CD4-positive, alpha-beta T cell treated with Interleukin-12 subunit alpha and Interleukin-12 subunit beta, for 1 hour (primary cell): ENCODE measurements around the gene PATJ.
"Not testable (repeated sequence)": the region's sequence is repeated elsewhere in the genome, so short reads cannot be mapped to it uniquely, and the experiment has no call there.

ENCODE experiments used
- DNase-seq: peaks from one replicate; pipeline ENCODE4 v3.0.0-alpha.2; 2020

PATJ gene

DNA sequence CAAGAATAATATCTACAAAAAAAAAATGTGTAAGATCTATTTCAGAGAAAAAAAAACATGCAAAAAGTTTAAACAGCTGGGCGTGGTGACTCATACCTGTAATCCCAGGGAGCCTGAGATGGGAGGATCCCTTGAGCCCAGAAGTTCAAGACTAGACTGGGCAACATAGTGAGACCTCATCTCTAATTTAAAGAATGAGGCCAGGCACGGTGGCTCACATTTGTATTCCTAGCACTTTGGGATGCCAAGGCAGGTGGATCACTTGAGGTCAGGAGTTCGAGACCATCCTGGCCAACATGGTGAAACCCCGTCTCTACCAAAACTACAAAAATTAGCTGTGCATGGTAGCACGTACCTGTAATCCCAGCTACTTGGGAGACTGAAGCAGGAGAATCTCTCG is 443.0 kb downstream of the PATJ start:
- DNase-seq = not testable (repeated sequence)

DNA sequence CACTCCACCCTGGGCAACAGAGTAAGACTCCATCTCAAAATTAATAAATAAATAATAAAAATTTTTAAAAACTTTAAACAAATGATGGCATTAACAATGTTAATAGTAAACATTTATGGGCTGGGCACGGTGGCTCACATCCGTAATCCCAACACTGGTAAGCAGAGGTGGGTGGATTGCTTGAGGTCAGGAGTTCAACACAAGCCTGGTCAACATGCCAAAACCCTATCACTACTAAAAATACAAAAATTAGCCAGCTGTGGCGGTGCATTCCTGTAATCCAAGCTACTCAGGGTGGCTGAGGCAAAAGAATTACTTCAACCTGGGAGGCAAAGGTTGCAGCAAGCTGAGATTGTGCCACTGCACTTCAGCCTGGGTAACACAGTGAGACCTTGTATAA is 443.4 kb downstream of the PATJ start:
- DNase-seq = no peak

DNA sequence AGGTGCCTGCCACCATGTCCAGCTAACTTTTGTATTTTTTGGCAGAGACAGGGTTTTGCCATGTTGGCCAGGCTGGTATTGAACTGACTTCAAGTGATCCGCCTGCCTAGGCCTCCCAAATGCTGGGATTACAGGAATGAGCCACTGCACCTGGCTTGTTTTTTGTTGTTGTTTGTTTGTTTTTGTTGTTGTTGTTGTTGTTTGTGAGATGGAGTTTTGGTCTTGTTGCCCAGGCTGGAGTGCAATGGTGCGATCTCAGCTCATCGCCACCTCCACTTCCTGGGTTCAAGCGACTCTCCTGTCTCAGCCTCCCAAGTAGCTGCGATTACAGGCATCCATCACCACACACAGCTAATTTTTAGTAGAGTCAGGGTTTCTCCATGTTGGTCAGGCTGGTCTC is 445.3 kb downstream of the PATJ start:
- DNase-seq = no peak

DNA sequence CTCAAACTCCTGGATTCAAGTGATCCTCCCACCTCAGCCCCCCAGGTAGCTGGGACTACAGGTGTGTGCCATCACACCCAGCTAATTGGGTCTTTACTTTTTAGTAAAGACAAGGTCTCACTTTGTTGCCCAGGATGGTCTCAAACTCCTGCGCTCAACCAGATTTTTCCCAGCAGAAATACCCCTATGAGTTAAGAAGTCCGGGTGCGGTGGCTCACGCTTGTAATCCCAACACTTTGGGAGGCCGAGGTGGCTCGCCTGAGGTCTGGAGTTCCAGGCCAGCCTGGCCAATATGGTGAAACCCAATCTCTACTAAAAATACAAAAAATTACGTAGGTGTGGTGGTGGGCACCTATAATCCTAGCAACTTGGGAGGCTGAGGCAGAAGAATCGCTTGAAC is 445.8 kb downstream of the PATJ start:
- no peak for DNase-seq

DNA sequence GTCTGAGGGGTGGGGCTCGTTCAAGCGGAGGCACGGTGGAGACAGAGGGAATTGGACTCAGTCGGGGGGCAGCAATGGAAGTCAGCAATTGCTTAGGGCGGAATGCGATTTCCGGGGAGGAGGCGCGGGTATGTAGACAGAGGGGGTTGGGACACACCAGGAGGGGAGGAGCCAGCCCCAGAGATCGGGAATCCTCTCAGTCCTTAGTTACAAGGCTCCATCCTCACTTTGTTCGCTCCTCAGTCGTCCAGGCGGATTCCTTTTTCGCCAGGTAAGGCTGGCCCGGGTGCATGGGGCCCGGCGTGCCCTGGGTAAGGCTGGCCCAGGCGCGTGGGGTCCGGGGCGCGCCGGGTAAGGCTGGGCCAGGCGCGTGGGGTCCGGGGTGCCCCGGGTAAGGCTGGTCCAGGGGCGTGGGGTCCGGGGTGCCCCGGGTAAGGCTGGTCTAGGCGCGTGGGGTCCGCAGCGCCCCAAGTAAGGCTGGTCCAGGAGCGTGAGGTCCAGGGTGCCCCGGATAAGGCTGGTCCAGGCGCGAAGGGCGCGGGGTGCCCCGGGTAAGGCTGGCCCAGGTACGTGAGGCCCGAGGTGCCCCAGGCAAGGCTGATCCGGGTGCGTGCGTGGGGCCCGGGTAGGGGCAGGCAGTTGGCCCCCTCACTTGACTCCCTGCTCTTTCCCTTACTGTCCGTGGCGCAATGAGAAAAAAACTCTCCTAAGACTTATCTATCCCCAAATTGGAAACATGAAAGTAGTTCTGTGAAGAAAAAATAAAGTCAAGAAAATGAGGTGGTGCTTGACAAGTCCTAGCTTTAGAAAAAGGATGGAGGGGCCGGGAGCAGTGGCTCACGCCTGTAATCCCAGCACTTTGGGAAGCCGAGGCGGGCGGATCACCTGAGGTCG is 452.6 kb downstream of the PATJ start, which contains the start of gene L1TD1:
TSS of gene L1TD1 (plus strand) at position 199 of the 894 bp plus-strand sequence. CDS start 11,780 bp downstream, outside the sequence.
- DNase-seq = no peak

DNA sequence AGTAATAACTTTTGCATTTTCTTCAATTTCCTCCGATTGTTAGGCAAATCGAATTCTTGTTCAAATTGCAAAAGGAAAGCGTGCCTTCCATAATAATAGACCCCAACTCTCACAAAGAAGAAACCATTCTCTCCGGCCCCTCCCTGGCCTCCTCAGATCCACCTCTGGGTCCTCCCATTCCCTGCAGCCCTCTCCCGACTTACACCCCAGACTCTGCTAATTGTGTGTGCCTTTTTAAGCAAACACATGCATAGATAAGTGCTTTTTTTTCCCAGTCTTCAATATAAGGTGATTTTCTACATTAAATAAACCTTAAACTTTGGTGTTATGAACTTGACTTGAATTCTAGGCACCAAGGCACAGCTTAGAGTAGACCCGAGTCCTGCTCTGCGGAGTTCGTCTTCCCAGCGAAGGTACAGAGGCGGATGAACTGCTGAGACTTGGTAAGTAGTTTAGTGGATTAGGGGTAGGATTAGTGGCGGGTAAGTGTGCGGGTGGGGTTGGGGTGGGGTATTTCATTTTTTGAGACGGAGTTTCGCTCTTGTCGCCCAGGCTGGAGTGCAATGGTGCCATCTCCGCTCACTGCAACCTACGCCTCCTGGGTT is 453.9 kb downstream of the PATJ start:
- no peak for DNase-seq

DNA sequence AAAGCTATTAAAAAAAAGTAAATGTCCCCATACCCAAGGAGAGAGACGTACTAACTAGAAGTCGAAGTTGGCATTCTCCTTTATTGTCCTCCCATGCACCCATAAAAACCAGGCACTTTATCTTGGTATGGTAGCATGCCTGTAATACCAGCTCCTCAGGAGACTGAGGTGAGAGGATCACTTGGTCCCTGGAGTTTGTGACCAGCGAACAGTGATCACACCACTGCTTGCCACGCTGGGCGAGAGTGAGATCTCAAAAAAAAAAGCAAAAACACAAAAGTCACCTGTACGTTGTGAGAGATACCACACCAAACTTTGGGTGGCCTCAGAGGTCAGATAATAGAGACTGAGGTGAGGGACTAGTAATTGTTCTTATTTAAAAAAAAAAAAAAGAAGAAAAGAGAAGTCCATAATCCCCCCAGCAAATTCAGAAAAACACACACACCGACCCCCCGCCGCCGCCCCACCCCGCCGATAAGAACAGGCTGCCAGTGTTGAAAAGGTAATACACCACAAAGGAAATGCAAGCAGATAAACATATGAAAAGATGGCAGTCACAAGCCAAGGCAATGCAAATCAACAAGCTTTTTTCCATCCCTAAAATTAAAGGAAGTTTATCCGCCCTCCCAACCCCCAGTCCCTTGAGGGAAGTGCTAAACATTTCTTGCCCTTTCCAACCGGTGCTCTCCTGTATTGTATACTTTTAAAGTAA is 455.9 kb downstream of the PATJ start:
- DNase-seq = no peak

DNA sequence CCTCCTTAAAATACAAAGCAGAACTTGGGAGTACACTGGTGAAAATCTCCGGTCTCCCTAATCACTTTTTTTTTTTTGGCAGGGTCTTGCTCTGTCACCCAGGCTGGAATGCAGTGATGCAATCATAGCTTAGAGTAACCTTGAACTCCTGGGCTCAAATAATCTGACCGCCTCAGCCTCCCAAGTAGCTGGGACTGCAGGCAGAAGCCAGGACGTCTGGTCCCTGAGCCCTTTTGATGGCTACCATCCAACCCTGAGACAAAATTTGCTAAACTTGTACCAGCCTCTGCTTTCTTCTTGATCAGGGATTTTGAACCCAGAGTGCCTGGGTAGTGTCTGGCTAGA is 456.5 kb downstream of the PATJ start:
- DNase-seq = no peak

DNA sequence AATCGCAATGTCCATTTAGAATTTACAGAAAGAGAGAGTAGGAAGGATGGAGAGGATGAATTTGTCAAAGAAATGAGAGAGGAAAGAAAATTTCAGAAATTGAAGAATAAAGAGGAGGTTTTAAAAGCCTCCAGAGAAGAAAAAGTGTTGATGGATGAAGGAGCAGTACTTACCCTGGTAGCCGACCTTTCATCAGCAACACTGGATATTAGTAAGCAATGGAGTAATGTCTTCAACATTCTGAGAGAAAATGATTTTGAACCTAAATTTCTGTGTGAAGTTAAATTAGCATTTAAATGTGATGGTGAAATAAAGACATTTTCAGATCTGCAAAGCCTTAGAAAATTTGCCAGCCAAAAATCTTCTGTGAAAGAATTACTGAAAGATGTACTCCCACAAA is 464.9 kb downstream of the PATJ start:
- no peak for DNase-seq

DNA sequence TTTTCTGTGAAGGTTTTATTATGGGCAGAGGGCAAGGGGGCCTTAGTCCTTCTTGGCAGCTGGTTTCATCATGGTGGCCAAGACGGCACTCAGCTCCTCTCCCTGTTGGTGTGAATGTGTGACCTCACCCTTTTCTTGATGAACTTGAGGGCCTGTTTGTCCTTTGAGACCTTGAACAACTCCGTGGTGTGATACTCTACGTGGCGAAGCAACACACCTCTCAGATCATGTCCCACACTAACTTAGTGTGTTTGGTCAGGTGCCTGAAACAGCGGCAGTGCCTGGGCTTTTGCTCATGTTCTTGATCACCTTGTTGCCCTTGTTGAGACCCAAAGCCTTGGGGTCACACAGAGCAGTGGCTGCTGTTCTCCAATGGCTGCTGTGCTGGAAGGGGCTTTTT is 465.8 kb downstream of the PATJ start:
- DNase-seq = no peak

DNA sequence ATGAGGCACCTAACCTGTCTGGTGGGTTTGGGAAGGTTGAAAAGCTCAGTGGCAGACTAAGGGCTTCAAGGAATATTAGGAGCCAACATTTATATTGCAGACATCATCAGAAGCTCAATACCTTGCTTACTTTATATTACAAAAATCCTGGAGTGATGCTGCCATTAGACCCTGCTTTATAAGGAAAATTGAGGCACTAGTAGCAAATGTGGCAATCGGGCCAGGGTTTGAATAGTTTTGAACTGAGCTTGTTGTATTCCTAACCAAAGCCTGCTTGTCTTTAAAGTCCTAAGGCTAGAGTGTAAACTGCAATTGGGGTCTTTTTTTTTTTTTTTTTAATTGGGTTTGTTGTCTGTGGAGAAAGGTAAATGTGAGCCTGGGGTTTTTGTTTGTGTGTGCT is 466.7 kb downstream of the PATJ start:
- DNase-seq = no peak

DNA sequence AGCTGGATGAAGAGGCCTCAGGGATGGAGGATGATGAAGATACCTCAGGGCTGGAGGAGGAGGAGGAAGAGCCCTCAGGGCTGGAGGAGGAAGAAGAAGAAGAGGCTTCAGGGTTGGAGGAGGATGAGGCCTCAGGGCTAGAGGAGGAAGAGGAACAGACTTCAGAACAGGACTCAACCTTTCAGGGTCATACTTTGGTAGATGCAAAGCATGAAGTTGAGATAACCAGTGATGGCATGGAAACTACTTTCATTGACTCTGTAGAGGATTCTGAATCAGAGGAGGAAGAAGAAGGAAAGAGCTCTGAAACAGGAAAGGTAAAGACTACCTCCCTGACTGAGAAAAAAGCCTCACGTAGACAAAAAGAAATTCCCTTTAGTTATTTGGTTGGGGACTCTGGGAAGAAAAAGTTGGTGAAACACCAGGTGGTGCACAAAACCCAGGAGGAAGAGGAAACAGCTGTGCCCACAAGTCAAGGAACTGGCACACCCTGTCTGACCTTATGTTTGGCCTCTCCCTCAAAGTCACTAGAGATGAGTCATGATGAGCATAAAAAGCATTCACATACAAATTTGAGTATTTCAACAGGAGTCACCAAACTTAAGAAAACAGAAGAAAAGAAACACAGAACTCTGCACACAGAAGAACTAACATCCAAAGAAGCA is 467.8 kb downstream of the PATJ start:
- DNase-seq = no peak

DNA sequence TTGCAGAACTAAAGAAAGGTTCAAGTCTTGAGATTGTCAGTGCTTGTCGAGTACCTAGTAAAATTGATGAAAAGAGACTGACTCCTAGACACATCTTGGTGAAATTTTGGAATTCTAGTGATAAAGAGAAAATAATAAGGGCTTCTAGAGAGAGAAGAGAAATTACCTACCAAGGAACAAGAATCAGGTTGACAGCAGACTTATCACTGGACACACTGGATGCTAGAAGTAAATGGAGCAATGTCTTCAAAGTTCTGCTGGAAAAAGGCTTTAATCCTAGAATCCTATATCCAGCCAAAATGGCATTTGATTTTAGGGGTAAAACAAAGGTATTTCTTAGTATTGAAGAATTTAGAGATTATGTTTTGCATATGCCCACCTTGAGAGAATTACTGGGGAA is 468.7 kb downstream of the PATJ start:
- no peak for DNase-seq

DNA sequence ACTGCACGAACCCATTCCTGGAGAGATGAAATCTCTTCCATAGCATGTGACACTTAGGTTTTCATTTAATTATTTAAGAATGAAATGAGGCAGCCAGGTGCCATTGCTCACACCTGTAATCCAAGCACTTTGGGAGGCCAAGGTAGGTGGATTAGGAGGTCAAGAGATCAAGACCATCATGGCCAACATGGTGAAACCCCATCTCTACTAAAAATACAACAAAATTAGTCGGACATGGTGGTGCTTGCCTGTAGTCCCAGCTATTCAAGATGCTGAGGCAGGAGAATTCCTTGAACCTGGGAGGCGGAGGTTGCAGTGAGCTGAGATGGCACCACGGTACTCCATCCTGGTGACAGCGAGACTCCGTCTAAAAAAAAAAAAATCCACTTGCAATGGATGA is 470.1 kb downstream of the PATJ start:
- no peak for DNase-seq

DNA sequence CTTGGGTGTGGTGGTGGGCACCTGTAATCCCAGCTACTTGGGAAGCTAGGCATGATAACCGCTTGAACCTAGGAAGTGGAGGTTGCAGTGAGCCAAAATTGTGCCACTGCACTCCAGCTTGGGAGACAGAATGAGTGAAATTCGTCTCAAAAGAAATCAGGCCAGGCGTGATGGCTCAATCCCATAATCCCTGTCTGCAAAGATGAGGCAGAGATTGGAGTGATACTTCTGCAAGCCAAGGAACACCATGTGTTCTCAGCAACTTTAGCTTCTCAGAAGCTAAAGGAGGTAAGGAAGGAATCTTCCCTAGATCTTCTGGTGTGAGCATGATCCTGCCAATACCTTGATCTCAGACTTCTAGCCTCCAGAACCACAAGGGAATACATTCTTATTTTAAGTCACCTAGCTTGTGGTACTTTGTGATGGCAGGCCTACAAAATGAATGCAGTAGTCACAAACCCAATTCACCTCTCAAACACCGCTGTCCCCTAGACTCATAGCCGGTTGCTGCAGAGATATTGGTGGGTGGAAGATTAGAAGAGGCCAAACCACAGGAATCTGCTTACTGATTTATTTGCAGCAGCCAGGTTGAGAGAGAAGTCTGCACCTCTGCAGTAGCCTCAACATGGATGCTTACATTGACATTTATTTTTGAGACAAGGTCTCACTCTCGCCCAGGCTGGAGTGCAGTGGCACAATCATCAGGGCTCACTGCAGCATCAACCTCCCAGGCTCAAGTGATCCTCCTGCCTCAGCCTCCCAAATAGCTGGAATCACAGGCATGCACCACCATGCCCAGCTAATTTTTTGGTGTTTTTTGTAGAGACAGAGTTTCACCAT is 471.0 kb downstream of the PATJ start:
- DNase-seq = no peak

DNA sequence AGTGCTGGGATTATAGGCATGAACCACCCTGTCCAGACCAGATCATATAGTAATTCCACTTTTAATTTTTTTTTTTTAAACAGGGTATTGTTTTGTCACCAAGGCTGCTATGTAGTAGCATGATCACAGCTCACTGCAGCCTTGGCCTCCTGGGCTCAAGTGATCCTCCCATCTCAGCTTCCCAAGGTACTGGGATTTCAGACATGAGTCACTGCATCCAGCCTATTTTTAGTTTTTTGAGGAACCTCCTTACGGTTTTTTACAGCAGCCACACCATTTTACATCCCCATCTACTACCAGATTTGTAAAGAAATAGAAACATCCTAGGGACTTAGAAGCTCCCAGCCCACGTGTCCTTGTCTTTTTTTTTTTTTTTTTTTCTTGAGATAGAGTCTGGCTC is 476.3 kb downstream of the PATJ start:
- DNase-seq = no peak

DNA sequence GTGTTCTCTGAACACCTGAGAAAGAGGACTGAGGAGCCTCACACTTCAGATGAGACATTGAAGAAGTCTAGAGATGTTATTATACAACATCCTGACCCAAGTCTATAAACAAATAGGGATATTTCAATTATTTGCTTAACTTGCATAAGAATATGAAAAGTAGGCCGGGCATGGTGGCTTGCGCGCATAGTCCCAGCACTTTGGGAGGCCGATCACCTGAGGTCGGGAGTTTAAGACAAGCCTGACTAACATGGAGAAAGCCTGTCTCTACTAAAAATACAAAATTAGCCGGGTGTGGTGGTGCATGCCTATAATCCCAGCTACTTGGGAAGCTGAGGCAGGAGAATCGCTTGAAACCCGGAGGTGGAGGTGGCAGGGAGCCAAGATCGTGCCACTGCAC is 478.2 kb downstream of the PATJ start:
- not testable (repeated sequence) for DNase-seq

DNA sequence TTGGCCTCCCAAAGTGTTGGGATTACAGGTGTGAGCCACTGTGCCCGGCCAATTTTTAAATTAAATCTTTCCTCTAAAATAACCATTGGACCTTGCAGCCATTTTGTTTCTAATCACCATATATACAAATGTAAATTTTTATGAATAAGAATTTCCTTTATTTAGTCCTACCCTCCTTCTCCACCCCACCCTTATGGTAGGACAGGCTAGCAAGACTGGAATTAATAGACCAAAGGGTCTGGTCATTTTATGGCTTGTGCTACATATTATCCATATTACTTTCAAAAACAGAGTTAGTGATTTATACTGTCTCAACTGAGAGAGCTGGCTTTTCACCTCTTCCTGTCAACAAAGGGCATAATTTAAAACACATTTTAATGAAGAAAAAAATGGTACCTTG is 478.9 kb downstream of the PATJ start:
- no peak for DNase-seq

DNA sequence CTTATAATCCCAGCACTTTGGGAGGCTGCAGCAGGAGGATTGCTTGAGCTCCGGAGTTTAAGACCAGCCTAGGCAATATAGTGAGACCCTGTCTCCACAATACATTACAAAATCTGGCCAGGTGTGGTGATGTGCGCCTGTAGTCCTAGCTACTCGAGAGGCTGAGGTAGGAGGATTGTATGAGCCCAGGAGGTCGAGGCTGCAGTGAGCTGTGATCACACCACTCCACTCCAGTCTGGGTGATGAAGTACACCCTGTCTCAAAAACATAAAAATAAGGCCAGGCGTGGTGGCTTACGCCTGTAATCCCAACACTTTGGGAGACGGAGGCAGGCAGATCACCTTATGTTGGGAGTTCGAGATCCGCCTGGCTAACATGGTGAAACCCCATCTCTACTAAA is 480.0 kb downstream of the PATJ start:
- no peak for DNase-seq

DNA sequence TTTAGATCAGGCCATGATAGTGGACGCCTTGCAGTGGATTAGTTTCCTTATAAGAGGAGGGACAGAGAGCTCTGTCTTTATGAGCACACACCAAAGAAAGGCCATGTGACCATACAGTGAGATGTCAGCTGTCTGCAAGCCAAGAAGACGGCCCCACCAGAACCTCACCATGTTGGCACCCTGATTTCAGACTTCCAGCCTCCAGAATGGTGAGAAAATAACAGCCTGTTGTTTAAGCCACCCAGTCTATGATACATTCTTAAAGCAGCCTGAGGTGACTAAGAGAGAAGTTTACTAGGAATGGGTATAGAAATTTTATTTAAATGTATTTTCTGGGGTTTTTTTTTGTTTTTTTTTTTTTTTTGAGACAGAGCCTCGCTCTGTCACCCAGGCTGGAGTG is 481.9 kb downstream of the PATJ start:
- no peak for DNase-seq

DNA sequence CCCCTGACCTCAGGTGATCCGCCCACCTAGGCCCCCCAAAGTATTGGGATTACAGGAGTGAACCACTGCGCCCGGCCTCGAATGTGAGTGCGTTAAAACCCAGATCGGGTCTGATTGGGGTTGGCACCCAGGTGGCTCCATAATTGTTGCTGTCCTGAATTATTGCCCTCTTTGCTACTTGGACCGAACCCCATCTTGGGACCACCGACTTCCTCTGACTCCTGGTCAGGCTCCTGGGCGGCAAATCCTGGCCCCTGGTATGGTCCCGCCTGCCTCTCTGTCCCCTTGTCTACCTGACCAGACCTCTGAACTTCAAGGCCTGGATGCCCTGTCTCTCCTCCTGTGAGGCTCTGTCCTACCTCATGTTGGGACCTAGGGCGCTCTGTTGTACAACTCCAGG is 485.2 kb downstream of the PATJ start:
- DNase-seq = no peak
